ENCODE data around the gene SMIM32.

SMIM32 gene

GRCh38 chr5:136186796-136187195 lies 6.2 kb downstream of the SMIM32 start:
- DNase-seq (ENCODE audit: low read depth): no peak

- DNase-seq (ENCODE audit: low read depth): no peak
Measured at GRCh38 chr5:136185974-136186665, 6.8 kb downstream of the SMIM32 start.

DNA sequence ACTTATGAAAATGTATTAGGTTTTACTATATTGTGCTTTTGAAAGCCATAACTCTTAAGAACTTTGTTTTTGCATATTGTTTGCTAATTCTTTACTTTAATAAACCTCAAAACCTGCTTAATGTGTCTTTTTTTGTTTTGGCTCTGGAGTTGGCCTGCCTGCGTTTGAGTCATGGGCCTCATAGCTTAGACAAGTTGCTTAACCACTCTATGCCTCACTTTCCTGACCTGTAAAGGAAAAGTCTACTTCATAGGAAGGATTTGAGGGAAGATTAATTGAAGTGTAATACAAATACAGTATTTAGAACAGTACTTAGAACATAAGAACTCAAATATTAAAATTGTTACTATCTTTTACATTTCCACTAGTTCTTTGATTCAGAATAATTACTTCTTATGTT lies 10.3 kb downstream of the SMIM32 start:
- no peak for DNase-seq (ENCODE audit: low read depth)

DNA sequence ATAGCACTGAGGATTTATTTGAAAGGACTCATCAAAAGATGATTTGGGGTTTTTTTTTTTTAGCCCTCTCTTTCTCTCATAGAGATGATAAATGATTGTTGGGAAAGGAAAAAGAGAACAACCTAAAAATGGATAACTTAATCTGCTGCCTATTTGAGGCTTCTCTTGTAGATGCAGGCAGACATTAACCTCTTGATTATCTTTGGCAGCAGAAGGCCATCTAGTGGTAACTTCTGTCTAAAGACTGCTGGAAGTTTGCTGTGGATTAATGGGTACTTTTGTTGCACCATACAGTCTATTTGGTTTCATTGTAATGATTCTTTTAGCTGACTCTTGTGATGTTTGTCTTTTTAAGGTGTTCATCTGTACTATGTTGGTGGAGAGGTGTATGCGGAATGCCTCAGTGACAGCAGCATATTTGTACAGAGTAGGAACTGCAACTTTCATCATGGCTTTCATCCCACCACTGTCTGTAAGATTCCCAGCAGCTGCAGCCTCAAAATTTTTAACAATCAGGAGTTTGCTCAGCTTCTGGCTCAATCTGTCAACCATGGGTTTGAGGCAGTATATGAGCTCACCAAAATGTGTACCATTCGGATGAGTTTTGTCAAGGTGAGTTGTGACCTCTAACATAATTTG lies 18.8 kb downstream of the SMIM32 start:
- peak; percentile 25 for DNase-seq (ENCODE audit: low read depth)

- DNase-seq (ENCODE audit: low read depth): no peak
Measured at GRCh38 chr5:136169218-136169617, 23.7 kb downstream of the SMIM32 start.

DNA sequence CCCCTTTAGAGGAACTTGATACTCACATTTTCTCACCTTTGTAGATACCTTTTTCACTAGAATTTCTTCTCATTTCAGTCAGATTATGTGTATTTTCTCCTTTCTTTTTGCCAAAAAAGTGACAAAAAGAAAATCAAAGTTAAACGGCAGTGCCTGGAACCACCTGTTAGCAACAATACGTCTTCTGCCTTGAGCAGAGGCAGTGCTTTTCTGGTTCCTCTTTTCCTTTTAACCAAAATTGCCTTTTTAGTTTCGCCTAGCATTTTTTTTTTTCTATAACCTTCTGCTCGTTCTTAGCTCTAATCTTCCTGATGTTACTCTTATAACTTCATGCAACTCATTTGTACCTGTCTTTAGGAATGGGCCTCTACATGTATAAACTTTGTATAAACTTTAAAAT lies 26.1 kb downstream of the SMIM32 start:
- DNase-seq (ENCODE audit: low read depth): no peak

DNA sequence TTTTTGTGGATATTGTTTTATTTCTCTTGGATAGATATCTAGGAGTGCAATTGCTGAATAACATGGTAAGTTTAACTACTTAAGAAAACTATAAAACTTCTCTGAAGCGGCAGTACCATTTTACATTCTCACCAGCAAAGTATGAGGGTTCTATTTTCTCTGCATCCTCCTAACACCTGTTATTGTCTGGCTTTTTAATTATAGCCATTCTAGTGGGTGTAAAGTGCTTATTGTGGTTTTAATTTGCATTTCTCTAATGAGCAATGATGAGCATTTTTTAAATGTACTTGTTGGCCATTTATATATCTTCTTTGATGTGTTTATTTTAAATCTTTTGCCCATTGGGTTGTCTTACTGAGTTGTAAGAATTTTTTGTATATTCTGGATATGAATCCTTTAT lies 28.7 kb downstream of the SMIM32 start:
- DNase-seq (ENCODE audit: low read depth): no peak

DNA sequence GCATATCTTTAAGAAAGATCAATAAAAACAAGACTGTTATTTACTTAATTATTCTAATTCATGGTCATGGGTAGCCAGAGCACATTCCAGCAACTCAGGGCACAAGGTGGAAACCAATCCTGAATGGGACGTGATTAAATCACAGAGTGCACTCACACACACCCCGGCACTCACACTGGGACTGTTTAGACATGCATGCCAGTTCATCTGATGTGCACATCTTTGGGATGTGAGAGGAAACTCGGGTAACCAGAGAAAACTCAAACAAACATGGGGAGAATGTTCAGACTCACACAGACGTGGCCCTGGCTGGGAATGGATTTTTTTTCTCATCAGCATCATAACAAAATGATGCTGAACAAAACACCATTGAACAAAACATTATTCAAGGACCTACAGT lies 31.0 kb downstream of the SMIM32 start:
- DNase-seq (ENCODE audit: low read depth): no peak

GRCh38 chr5:136159457-136159856 lies 33.5 kb downstream of the SMIM32 start:
- peak; percentile 16 for DNase-seq (ENCODE audit: low read depth)

- no peak for DNase-seq (ENCODE audit: low read depth)
Measured at GRCh38 chr5:136157514-136157913, 35.4 kb downstream of the SMIM32 start.

- DNase-seq (ENCODE audit: low read depth): no peak
Measured at GRCh38 chr5:136155761-136156160, 37.2 kb downstream of the SMIM32 start.

- no peak for DNase-seq (ENCODE audit: low read depth)
Measured at GRCh38 chr5:136155078-136155477, 37.9 kb downstream of the SMIM32 start.

GRCh38 chr5:136153581-136154236 lies 39.3 kb downstream of the SMIM32 start:
- no peak for DNase-seq (ENCODE audit: low read depth)

DNA sequence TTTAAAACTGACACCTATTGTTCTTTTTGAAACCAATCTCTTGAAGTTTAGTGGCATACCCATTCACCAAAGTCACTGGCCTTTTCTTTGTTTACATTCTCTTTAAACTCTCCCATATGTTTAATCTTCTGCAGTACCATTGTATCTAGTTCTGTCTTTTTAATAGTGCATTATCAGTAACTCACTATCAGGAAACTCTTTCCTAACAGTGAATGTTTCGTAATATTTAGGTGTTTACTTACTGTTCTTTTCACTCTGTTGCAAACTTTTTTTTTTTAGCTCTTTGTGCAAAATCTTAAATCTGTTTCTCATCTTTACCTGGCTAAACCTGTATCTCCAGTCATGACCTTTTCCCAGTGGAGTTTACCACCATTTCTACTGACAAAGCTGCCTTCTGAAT lies 43.1 kb downstream of the SMIM32 start:
- DNase-seq (ENCODE audit: low read depth): no peak

GRCh38 chr5:136147632-136148031 lies 45.3 kb downstream of the SMIM32 start:
- no peak for DNase-seq (ENCODE audit: low read depth)

DNA sequence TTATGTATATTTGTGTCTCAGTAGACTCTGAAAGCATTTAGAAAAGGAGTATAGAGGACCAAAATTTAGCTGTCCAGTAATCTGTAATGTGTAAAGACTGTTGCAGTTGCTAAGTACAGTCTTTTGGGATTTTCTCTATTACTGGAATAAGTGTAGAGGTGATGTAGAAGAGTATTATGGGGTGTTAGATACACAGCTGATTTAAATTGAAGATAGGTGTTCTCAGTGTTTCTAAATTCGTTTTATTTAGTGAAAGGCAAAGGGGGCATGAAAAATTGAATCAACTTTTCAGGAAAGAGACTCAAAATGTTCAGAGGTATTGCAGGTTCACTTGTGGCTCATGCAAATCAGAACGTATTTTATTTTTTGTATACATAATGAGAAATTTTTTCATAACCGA lies 46.8 kb downstream of the SMIM32 start:
- DNase-seq (ENCODE audit: low read depth): no peak

DNA sequence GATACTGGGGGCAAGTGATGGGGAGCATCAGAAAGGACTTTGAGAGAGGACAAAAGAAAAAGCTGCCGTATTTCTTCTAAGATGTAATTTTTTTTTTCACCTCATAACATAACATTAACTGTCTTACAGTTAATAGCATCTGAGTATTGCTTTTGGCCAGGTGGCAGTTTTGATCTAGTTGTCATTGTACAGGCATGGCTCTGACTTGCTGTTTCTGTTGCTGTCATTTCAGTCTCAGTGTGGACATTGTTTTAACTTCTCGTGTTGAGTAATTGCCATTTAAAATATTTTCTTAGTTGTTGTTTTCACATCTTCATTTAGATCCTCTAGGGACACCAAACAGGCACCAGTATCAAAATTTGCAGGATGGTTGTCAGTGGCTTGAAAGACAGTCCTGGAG lies 47.9 kb downstream of the SMIM32 start:
- DNase-seq (ENCODE audit: low read depth): no peak

DNA sequence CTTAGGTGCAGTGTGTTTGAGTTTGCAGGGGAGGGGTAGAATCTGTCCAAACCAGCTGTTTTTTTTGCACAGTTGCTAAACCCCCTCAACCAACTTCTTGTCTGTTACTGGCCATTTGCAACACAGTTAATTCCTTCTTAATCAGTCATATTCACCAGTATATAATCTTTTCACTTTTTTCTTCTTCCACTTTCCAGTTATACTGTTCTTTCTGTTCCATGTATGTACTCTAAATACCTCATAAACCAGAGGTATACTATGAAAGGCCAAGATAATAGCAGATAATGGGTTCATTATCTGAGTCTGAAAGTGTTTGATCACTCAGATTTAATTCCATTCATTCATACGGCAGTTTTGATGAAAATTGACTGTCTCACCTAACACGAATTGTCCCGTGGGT lies 49.2 kb downstream of the SMIM32 start:
- no peak for DNase-seq (ENCODE audit: low read depth)

- no peak for DNase-seq (ENCODE audit: low read depth)
Measured at GRCh38 chr5:136143312-136143711, 49.6 kb downstream of the SMIM32 start.

DNA sequence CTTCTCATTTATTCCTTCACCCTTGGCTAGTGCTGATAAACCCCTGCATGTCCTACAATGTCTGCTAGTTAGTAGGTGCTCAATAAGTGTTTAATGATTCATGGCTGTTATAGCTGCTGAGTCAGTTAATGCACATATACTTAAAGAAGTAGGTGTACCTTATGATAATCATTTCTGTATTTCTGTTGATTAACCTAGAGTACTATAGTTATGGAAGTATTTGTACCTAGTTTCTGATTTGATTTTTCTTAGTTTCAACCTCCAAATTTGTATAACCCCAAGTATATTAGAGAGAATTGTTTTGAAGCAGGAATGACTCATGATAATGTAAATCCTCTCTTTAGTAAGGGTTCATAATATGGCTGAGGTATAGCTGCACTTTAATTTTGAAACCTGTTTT lies 51.4 kb downstream of the SMIM32 start:
- no peak for DNase-seq (ENCODE audit: low read depth)

Data from GM04503 (cell line).